A549 (cell line): ENCODE results near the gene GCLC. TPM values are rescaled to one million over a fixed set of nuclear protein-coding genes. Genes with fewer than 3 reads are reported as not detected.

Source experiments
- ATAC-seq, 2 experiments: fragments of 200-7000 bp in 1 of 2; fragments of >200 bp in 1 of 2; cut with Nextera tagmentation in 1 of 2; cut with Tn5 transposase in 1 of 2; 3 replicates each; pipeline versions ENCODE4 v1.8.0 to v1.9.1; 2018 to 2020; ENCODE audit warnings: mild to moderate bottlenecking in 1 of 2, moderate library complexity in 1 of 2
- CTCF ChIA-PET: fragments of 300-600 bp; sonication (Branson Sonifier 250); formaldehyde crosslinking; extraction: SDS; loops from one replicate; lab custom pipeline; 2021; ENCODE audit warnings: antibody characterized with exemption, inconsistent platforms; lab: Yijun Ruan, JAX
- POLR2A ChIA-PET: fragments of 350-600 bp; formaldehyde crosslinking; extraction: SDS; loops from one replicate; lab custom pipeline; 2021; ENCODE audit warnings: antibody characterized with exemption, inconsistent platforms; lab: Yijun Ruan, JAX
- DNase-seq, 2 experiments: peaks; one replicate each; pipeline versions ENCODE4 v3.0.0 to v3.0.0-alpha.2; 2011 to 2016; ENCODE audit warnings: low read depth in 1 of 2, low spot score in 1 of 2
- FAIRE-seq: peaks from 2 replicates; lab custom pipeline; 2011; peaks lifted over from hg19 to GRCh38; lab: Jason Lieb, UNC
- H3K27ac ChIP-seq, 2 experiments: fragments of >200 bp; sonication (Bioruptor Twin); formaldehyde crosslinking; 3 replicates each; pipeline ENCODE4 v1.5.1; 2016 to 2017
- H3K4me1 ChIP-seq: fragments of >200 bp; sonication (Bioruptor Twin); formaldehyde crosslinking; 3 replicates; pipeline ENCODE4 v1.6.1; 2016
- H3K4me2 ChIP-seq: fragments of >200 bp; sonication (Bioruptor Twin); formaldehyde crosslinking; 3 replicates; pipeline ENCODE4 v1.6.1; 2016
- H3K4me3 ChIP-seq: fragments of >200 bp; sonication (Bioruptor Twin); formaldehyde crosslinking; 3 replicates; pipeline ENCODE4 v1.5.1; 2016
- H3K9me3 ChIP-seq: fragments of >200 bp; sonication (Bioruptor Twin); formaldehyde crosslinking; 3 replicates; pipeline ENCODE4 v1.6.1; 2016
- BHLHE40 ChIP-seq: IDR thresholded peaks from 2 replicates; pipeline ENCODE4 v1.6.1; 2012; ENCODE audit warnings: low read depth, low read length, inconsistent platforms
- CBX2 ChIP-seq: fragments of 200-600 bp; sonication (generic); IDR thresholded peaks from 2 replicates; pipeline ENCODE4 v1.6.1; 2016; ENCODE audit warnings: low read depth, mild to moderate bottlenecking, borderline replicate concordance
- CBX8 ChIP-seq: fragments of 200-600 bp; sonication (generic); IDR thresholded peaks from 2 replicates; pipeline ENCODE4 v1.6.1; 2016
- CEBPB ChIP-seq, 2 experiments: fragments of >200 bp in 1 of 2; sonication (Bioruptor Twin) in 1 of 2; formaldehyde crosslinking in 1 of 2; IDR thresholded peaks; 2 replicates each; pipeline ENCODE4 v1.6.1; 2012 to 2016
- E2F6 ChIP-seq: IDR thresholded peaks from 2 replicates; pipeline ENCODE4 v1.6.1; 2012; ENCODE audit warnings: low read depth, borderline replicate concordance
- EHMT2 ChIP-seq: fragments of 200-600 bp; sonication (generic); IDR thresholded peaks from 2 replicates; pipeline ENCODE4 v1.6.1; 2016; ENCODE audit warnings: antibody characterized with exemption, low read depth, mild to moderate bottlenecking, moderate library complexity
- FOSL2 ChIP-seq, 2 experiments: fragments of 450-650 bp in 1 of 2; fragments of >200 bp in 1 of 2; sonication (Bioruptor Twin) in 1 of 2; formaldehyde crosslinking; IDR thresholded peaks; 2 replicates each; pipeline versions ENCODE4 v1.5.0 to v1.6.1; 2016 to 2020; ENCODE audit warnings: mild to moderate bottlenecking in 1 of 2, moderate library complexity in 1 of 2
- HDAC2 ChIP-seq: fragments of 200-600 bp; sonication (generic); IDR thresholded peaks from 2 replicates; pipeline ENCODE4 v1.6.1; 2016
- KDM1A ChIP-seq: fragments of 200-600 bp; sonication (generic); IDR thresholded peaks from 2 replicates; pipeline ENCODE4 v1.6.1; 2016; ENCODE audit warnings: low read depth, mild to moderate bottlenecking
- KDM5A ChIP-seq: fragments of 200-600 bp; sonication (generic); IDR thresholded peaks from 2 replicates; pipeline ENCODE4 v1.6.1; 2016; ENCODE audit warnings: antibody characterized with exemption, mild to moderate bottlenecking
- MAFK ChIP-seq: fragments of 450-650 bp; IDR thresholded peaks from 2 replicates; pipeline ENCODE4 v1.6.1; 2014; ENCODE audit not compliant: partially characterized antibody
- POLR2A ChIP-seq: IDR thresholded peaks from 2 replicates; pipeline ENCODE4 v1.6.1; 2012; ENCODE audit warnings: mild to moderate bottlenecking, low read length
- POLR2AphosphoS2 ChIP-seq: conservative IDR thresholded peaks from 2 replicates; pipeline ENCODE4 v1.6.1; 2012; ENCODE audit warnings: low read length, improper control_type of control experiment, inconsistent platforms
- RAD21 ChIP-seq, 2 experiments: fragments of >200 bp in 1 of 2; sonication (Bioruptor Twin) in 1 of 2; formaldehyde crosslinking in 1 of 2; IDR thresholded peaks in 1 of 2; conservative IDR thresholded peaks in 1 of 2; 2 replicates in 1 of 2; 3 replicates in 1 of 2; pipeline ENCODE4 v1.6.1; 2012 to 2018; ENCODE audit warnings: inconsistent platforms in 1 of 2
- RNF2 ChIP-seq: fragments of 200-600 bp; sonication (generic); IDR thresholded peaks from 2 replicates; pipeline ENCODE4 v1.6.1; 2016; ENCODE audit warnings: low read depth, mild to moderate bottlenecking, antibody characterized with exemption, moderate library complexity, borderline replicate concordance
- SMC3 ChIP-seq: fragments of >200 bp; sonication (Bioruptor Twin); formaldehyde crosslinking; IDR thresholded peaks from 3 replicates; pipeline ENCODE4 v1.6.1; 2018; ENCODE audit warnings: inconsistent platforms
- ZFP36 ChIP-seq: fragments of 450-650 bp; IDR thresholded peaks from 2 replicates; pipeline ENCODE4 v1.6.1; 2014; ENCODE audit warnings: borderline replicate concordance; ENCODE audit not compliant: partially characterized antibody
- ZSCAN20 ChIP-seq: fragments of 250-450 bp; sonication (Bioruptor Pico); IDR thresholded peaks from 2 replicates; pipeline ENCODE4 v1.8.0; 2022; ENCODE audit warnings: mild to moderate bottlenecking, moderate library complexity
- WGBS: methylation state at CpG from one replicate; pipeline ENCODE4 v1.1.6; 2017; ENCODE audit errors: missing lambda C conversion rate; 5-methylcytosine and 5-hydroxymethylcytosine counted together
- polyA plus RNA-seq, 4 experiments: library from polyadenylated mRNA; depleted of rRNA in 3 of 4; stranded (reverse); fragments of >200 nt; fragmentation: RNase III in 1 of 4; extraction: RNeasy Plus Mini Kit Qiagen cat#74134 plus additional on column Dnase treatment in 1 of 4; gene quantifications; 2 replicates in 3 of 4; 3 replicates in 1 of 4; pipeline ENCODE4 v1.2.3, GENCODE V29; 2011 to 2017
- TF ChIP-seq, protein P1 (sequence below): fragments of >200 bp; sonication (Bioruptor Twin); formaldehyde crosslinking; IDR thresholded peaks from 3 replicates; pipeline ENCODE4 v1.5.1; 2016

GCLC gene
- polyA plus RNA-seq, 2 of the 4 experiments (the other 2 are of a cell fraction), result 116 to 180 TPM

- WGBS, result 5% methylated on average over 11 of the region's 11 CpGs
- CTCF ChIA-PET, result interaction anchor here (0.6 to 7.3 kb wide), 45 partner anchors 9 to 463 kb away, joined by 3 to 169 read pairs (median 4); partner anchors contain the start of genes FBXO9, GCLC and KLHL31
- Histone ChIP-seq H3K9me3 (no peaks in the 10 kb centered on the region), H3K27ac (peak overlapping the region; percentile 75 to 84), H3K4me3 (peak overlapping the region; percentile 40), H3K4me2 (peak overlapping the region; percentile 77), H3K4me1 (peaks cover 43% of the 10 kb centered on the region)
- peak; percentile 36 for TF ChIP-seq MAFK
- peak; percentile 77 to 80 for TF ChIP-seq RAD21 (conservative IDR thresholded peaks at IDR 0.05 in 1 of 2, IDR thresholded peaks at IDR 0.05 in 1 of 2)
- TF ChIP-seq, protein P1, sequence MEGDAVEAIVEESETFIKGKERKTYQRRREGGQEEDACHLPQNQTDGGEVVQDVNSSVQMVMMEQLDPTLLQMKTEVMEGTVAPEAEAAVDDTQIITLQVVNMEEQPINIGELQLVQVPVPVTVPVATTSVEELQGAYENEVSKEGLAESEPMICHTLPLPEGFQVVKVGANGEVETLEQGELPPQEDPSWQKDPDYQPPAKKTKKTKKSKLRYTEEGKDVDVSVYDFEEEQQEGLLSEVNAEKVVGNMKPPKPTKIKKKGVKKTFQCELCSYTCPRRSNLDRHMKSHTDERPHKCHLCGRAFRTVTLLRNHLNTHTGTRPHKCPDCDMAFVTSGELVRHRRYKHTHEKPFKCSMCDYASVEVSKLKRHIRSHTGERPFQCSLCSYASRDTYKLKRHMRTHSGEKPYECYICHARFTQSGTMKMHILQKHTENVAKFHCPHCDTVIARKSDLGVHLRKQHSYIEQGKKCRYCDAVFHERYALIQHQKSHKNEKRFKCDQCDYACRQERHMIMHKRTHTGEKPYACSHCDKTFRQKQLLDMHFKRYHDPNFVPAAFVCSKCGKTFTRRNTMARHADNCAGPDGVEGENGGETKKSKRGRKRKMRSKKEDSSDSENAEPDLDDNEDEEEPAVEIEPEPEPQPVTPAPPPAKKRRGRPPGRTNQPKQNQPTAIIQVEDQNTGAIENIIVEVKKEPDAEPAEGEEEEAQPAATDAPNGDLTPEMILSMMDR, result peak; percentile 80
- peak; percentile 87 for TF ChIP-seq CBX8
- TF ChIP-seq BHLHE40, result no peak
- peak; percentile 76 for TF ChIP-seq SMC3
- TF ChIP-seq HDAC2, result no peak
- TF ChIP-seq RNF2, result peak; percentile 94; the same call in 1 of the 2 replicates
- peak; percentile 80 to 82 for ATAC-seq
- POLR2A ChIA-PET, result interaction anchor here (0.6 to 1.5 kb wide), 3 partner anchors 24 to 159 kb away, joined by 3 to 10 read pairs (median 7); partner anchors contain the start of gene GCLC
- FAIRE-seq, result no peak
- DNase-seq, result peak; percentile 40 to 74
Measured at GRCh38 chr6:53492860-53493634, 51.9 kb downstream of the GCLC start.

DNA sequence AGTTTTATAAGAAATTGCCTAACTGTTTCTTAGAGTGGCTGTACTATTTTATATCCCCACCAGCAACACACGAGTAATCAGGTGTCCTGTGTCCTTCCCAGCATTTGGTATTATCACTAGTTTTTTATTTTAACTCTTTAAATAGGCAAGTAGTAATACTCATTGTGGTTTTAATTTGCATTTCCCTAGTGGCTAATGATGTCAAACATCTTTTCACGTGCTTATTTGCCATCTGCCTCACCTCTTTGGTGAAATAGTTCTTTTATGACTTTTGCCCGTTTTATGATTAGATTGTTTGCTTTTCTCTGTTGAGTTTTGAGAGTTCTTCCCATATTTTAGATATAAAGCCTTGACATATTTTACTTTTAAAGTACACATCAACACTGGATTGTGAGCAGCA, 57.8 kb downstream of the GCLC start:
- FAIRE-seq, result no peak
- TF ChIP-seq POLR2AphosphoS2, result no peak
- TF ChIP-seq CBX8, result no peak
- TF ChIP-seq FOSL2 (IDR thresholded peaks at IDR 0.05), result no peak
- TF ChIP-seq FOSL2 (CRISPR knock-in tag; IDR thresholded peaks at IDR 0.05), result no peak
- no peak for TF ChIP-seq EHMT2
- TF ChIP-seq KDM5A, result no peak
- TF ChIP-seq ZFP36, result no peak
- TF ChIP-seq KDM1A, result no peak
- no peak for TF ChIP-seq E2F6
- no peak for TF ChIP-seq BHLHE40
- TF ChIP-seq CEBPB (IDR thresholded peaks at IDR 0.05), result no peak
- TF ChIP-seq, protein P1, result no peak
- no peak for TF ChIP-seq POLR2A
- no peak for TF ChIP-seq CBX2
- TF ChIP-seq SMC3, result no peak
- no peak for TF ChIP-seq ZSCAN20 (CRISPR knock-in tag)
- ChIA-PET CTCF (interaction anchor here (0.7 to 1.2 kb wide), 3 partner anchors 241 to 316 kb away, joined by 3 to 5 read pairs (median 3); no protein-coding TSS in a partner anchor), POLR2A (no interaction called here)
- DNase-seq, result no peak
- ATAC-seq, result no peak
- no peaks in the 10 kb centered on the region for H3K9me3 ChIP-seq
- no peak overlapping the region for H3K4me3 ChIP-seq
- WGBS, result 10% methylated on average over 3 of the region's 3 CpGs
- H3K27ac ChIP-seq, result no peak overlapping the region
- no peaks in the 10 kb centered on the region for H3K4me1 ChIP-seq
- H3K4me2 ChIP-seq, result no peak overlapping the region
